ENCODE measurements around the gene FSD1L. TPM values are rescaled to one million over a fixed set of nuclear protein-coding genes. Genes with fewer than 3 reads are reported as not detected.

Gene FSD1L
- total RNA-seq = 3.1 and 4.4 TPM in 2 replicates

GRCh38 chr9:105447814-105448812 is at the start of gene FSD1L:
FSD1L (plus strand) TSS chr9:105448034; CDS start chr9:105448221, 187 bp downstream.
- DNase-seq = peak; percentile 77

DNA sequence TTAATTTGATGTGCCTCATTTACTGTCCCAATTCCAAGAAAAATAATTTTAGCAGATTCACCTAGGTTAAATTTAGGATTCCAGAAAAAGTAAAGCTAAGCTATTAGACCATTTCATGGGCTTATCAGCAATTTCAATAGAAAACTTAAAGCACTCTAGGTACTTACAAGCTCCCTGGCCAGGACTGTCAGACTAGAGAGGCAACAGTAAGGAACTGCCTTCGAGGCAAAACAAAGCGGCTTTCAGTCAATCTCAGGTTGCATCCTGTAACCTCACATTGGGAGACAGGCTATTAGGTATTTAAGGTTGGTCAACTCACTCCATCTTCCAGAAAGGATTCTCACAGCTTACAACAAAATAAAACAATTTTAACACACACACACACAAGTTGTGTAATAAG is 48.7 kb upstream of the FSD1L start:
- DNase-seq = no peak

GRCh38 chr9:105401651-105402050 is 46.2 kb upstream of the FSD1L start:
- DNase-seq = peak; percentile 47

DNA sequence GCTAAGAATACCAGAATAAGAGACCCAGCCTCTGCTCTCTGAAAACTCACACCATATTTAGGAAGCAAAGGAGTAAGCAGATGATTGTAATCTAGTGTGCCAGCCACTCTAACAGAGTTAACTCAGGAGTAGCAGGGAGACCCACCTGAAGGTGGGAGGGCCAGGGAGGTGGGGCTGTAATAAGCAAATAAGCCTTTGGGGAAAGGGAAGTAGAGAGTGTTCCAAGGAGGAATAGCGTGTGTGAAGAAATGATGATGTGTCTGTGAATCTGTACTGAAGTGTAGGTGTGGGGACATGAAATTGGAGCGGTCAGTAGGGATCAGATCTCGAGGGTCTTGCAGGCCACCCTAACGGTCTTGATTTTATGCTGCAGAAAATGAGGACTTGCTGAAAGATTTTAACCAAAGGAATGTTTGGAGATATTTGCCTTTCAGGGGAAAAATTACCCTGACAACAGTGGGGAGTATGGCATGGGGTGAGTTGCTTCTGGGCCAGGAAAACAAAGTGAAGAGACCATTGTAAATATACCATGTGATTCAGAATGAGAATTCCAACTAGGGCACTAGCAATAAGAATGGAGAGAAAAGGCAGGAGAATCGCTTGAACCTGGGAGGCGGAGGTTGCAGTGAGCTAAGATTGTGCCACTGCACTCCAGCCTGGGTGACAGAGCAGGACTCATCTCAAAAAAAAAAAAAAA is 44.1 kb upstream of the FSD1L start:
- no peak for DNase-seq

GRCh38 chr9:105405514-105406131 is 42.2 kb upstream of the FSD1L start:
- DNase-seq = peak; percentile 22

DNA sequence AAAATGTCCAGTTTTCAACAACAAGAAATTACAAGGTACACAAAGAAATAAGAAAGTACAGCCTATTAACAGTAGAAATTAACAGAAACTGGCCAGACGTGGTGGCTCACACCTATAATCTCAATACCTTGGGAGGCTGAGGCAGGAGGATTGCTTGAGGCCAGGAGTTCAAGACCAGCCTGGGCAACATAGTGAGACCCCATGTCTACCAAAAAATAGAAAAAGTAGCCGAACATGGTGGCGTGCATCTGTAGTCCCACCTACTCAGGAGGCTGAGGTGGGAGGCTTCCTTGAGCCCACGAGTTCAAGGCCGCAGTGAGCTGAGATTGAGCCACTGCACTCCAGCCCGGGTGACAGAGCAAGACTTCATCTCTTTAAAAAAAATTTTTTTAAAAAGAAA is 41.5 kb upstream of the FSD1L start:
- no peak for DNase-seq

DNA sequence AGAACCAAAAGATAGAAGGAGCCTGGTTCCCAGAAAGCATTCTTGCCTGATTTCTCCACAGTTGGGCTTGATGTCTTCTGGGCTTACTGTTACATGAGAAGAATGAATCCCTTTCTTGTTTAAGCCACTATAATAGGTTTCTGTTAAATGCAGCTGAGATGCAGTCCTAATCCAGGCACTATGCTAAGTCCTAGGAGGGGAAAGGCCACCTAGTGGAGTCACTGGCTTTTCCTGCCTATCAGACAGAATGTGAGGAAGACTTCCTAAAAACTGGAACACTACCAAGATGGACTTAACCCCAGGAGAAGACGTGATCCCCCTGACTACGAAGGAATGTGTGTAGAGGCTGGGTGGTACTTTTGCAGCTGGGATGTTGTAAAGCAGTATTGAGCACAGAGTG is 34.3 kb upstream of the FSD1L start:
- peak; percentile 48 for DNase-seq

DNA sequence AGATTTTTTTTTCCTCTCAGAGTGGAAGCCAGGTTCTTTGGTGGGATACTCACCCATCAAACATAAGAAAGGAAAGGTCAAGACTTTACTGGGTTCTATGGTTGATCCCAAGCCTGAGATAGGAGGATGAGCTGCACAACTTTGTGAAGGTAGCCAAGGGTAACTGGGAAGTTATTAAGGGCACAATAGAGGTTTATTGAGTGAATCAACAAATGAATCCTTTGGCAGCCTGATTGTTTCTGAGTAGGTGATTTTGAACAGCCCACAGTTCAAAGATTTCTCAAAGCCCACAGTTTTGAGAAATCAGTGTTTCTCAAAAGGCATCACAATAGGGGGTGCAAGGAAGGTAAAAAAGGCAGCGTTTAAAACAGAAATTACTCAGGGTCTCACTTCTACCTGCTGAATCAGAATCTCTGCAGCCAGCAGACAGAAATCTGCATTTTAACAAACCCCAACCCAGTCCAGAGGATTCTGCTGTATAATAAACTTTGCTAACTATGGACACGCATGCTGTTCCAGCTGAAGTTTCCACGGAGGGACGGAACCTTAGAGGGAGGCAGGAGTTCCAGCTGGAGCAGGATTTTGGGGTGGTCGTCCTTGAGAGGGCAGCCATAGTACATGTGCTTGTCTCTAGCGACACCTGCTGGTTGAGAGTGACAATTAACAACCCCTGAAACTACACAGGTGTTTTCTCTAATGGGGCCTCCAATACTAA is 32.7 kb upstream of the FSD1L start:
- peak; percentile 80 for DNase-seq

DNA sequence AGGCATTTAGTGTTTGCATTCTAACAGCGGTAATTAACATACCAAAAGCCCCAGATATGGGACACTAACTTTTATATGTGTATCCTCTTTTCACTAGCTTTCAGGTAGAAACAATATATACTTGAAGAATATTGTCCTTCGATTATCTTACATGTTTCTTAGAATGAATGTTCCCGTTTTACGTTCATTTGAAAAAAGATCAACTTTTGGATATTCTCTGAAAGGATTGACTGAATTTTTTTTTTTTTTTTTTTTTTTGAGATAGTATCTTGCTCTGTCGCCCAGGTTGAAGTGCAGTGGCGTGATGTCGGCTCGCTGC is 32.2 kb upstream of the FSD1L start:
- no peak for DNase-seq

DNA sequence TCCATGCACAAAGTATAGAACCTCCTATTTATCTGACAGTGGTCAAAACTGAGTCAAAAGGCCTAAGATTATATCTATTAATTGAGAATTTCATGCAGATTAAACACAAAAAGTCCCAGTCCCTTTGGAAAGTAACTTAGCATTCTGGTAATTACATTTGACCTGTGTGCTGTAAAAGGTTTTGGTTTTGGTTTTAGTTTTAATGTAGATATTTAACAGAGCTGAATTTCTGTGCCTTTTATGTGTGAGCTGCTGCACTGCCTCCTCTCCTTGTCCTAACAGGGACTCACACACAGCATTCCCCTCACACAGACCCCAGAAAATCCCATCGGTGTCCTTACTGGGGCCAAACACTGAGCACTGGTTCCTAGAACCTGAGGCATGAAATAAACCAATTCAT is 31.0 kb upstream of the FSD1L start:
- no peak for DNase-seq

DNA sequence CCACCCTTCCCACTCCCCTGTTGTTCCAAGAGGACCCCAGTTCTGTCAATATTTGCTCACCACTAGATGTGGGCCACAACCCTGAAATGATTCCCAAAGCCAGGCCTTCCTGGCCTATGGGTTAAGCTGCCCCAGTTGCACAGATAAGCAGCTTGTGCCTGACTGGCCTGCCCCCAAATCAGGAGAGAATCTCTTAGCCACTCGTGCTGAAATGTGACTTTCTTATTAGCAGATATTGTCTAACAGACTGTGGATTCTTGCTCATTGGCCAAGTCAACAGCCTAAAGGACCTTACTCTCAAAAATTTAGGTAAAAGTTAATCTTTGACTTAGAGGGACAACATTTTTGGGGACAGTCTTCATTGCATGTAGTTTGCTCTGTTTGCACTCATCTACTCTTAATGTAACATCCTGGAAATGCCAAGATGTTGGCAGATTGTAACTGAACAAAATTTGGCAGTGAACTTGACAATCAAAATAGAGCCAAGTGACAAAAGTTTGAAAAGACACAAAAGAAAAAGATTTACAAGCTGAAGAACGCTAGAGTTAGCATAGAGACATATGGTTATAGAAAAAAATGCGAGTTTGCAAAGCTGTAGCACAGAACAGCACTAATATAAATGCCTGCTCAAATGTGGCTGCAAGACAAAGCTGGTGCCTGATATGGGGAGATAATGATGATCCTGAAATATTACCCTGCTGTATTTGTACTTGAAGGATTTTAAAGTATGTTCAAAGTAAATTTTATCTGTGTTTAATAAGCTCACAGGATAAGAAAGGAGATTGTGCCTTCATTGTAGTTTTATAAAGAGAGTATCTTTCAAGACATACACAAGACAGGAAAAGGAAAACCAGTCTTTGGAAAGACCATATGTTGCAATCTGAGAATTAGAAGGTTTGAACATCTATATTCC is 29.0 kb upstream of the FSD1L start:
- DNase-seq = no peak

GRCh38 chr9:105419816-105420597 is 27.8 kb upstream of the FSD1L start:
- DNase-seq = no peak

GRCh38 chr9:105421154-105421553 is 26.7 kb upstream of the FSD1L start:
- no peak for DNase-seq

GRCh38 chr9:105421864-105422263 is 26.0 kb upstream of the FSD1L start:
- DNase-seq = no peak

DNA sequence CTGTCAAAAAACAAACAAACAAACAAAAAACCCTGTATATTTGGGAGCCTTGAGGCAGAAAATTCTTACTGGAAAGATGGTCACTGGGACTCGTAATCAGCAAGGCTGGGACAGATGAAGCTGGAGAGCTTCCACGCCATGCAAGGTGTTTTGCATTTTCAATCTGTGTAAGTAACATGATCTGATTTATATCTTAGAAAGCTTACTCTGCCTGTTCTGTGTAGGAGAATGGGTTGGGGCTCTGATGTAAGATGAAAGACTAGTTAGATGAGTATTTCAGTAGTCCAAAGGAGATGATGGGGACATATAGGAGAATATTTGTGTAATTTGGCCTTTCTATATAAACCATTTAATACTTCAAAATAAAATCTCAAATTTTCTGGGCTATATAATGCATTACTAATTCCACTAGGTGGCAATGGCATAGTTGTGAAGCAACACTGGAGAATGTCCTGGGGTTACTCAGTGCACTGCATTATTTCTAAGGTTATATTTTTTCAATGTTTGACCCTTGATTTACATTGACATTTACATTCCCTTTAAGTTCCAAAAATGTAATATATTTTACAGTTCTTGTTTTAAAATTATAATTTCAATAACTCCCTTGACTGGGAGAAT is 21.9 kb upstream of the FSD1L start:
- peak; percentile 43 for DNase-seq

DNA sequence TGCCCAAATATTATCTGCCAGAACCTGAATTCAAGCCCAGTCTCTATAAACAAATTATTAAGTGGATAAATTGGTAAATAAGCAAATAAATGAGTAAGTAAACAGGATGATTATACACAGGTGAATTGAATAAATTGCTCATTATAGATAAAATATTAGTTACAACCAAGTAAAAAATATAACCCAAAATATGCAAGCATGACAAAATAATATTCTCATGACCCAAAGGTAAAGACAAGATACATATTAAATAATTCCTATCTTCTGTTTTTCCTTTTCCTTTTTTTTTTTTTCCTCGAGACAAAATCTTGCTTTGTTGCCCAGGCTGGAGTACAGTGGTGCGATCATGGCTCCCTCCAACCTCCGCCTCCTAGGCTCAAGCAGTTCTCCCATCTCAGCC is 21.2 kb upstream of the FSD1L start:
- no peak for DNase-seq

- no peak for DNase-seq
These were observed 16.2 kb upstream of the FSD1L start for GRCh38 chr9:105431424-105432246.

- DNase-seq = no peak
These were observed 15.5 kb upstream of the FSD1L start for GRCh38 chr9:105432247-105432842.

- DNase-seq = no peak
These were observed 12.4 kb upstream of the FSD1L start for GRCh38 chr9:105435453-105435852.

Data from dermis blood vessel endothelial cell (primary cell).